CD4-positive, alpha-beta T cell treated with Interleukin-12 subunit alpha and Interleukin-12 subunit beta, for 1 hour (primary cell): ENCODE data around the gene GPSM1.

ENCODE experiments used
- DNase-seq: peaks from one replicate; pipeline ENCODE4 v3.0.0-alpha.2; 2020

The GPSM1 gene

DNA sequence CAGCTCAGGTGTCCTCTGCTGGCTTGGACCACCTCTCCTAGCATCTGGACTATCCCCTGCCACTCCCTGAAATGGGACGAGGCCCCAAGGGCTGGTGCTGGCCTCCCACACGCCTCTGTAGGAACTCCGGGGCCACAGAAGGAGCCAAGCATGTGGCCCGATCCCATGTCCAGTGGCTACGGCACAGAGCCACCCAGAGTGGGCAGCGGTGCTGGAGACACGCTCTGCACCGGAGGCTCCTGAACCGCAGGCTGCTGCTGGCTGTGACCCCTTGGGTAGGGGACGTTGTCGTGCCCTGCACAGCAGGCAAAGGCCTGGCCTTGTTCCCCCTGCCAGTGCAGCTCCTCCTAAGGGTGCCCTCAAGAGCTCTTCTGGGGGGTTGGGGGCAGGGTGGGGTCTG is 52.6 kb downstream of the GPSM1 start:
- no peak for DNase-seq

DNA sequence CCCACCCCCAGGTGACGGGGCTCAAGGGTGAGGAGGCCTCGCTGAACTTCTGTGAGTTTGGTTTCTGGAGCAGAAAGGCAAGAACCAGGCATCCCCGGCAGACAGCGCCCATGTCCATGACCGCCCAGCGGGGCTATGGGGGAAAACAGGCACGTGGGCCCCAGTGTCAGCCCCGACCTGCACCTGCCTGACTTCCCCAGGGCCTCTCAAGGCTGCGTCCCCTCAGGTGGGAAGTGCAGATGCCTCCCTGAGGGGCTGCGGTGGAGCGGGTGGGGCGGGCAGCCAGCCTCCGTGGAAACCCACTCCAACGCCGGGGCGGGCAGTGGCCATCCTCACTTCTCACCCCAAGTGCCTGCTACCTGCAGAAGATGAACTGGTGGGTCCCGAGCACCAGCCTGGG is 53.0 kb downstream of the GPSM1 start:
- no peak for DNase-seq

GRCh38 chr9:136381311-136381710 is 54.0 kb downstream of the GPSM1 start:
- no peak for DNase-seq

GRCh38 chr9:136381966-136382513 is 54.7 kb downstream of the GPSM1 start:
- DNase-seq, result no peak

DNA sequence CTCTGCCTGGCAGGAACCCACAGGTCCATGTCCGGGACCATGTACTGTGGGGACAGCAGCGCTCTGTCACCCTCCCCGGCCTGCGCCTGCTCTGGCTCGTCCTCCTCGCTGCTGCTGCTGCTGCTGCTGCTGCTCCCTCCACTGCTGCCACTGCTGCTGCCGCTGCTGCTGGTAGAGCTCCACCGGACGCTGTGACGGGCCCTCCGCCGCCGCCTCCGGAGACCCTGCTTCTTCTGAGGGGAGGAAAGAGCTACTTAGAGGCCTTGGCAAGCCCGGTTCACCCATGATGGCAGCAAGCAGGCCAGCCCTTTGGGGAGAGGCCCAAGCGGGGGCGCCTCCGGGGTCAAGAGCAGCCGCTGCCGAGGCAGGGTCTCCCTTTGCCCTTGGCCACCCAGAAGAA is 56.1 kb downstream of the GPSM1 start:
- no peak for DNase-seq

DNA sequence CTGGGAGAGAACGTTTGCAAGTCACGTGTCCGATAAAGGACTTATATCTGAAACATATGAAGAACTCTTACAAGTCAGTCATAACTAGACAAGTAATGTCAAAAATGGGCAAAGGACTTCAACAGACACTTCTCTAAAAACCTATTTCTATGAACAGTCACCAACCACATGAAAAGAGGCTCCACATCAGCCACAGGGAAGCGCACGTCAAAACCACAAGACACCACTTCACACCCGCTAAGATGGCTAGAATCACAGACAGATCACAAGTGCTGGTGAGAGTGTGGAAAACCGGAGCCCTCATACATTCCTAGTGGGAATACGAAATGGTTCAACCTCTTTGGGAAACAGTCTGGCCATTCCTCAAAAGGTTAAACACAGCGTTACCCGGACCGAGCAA is 57.7 kb downstream of the GPSM1 start:
- DNase-seq, result peak; percentile 47

DNA sequence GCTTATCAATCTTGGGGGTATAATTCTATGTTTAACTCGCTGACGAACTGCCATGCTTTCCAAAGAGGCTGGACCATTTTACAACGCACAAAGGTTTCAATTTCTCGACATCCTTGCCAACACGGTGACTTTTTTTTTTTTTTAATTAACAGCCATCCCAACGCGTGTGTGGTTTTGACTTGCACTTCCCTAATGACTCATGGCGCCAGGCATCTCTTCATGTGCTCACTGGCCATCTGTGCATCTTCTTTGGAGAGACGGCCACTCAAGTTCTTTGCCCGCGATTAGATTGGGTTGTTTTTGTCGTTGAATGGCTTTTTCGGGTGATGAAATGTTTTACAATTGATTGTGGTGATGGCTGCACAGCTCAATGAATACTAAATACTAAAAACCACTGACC is 58.7 kb downstream of the GPSM1 start:
- DNase-seq, result no peak

- no peak for DNase-seq
Observed at GRCh38 chr9:136387217-136387616, 59.9 kb downstream of the GPSM1 start.

DNA sequence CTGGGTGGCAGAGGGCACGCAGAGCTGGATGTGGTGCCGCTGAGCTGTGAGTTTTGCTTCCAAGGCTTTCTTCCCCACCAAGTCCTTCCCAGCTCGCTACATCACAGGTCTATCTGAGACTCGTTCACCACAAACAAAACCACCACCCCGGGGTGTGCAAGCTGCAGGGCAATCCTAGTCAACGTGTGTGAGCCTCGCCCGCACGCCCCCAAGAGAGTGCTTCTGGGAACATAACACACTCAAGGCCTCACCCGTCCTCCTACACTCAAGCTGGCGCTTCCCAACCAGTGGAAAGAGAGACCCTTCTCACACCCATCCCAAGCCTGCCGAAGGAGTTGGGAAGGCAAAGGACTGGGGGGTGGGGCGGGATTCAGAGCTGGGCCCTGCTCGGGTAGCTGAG is 62.1 kb downstream of the GPSM1 start:
- no peak for DNase-seq

GRCh38 chr9:136391737-136392537 is 64.6 kb downstream of the GPSM1 start:
- no peak for DNase-seq

GRCh38 chr9:136392538-136393449 is 65.5 kb downstream of the GPSM1 start:
- no peak for DNase-seq

- DNase-seq, result no peak
Observed at GRCh38 chr9:136393531-136393930, 66.2 kb downstream of the GPSM1 start.

- no peak for DNase-seq
Observed at GRCh38 chr9:136394312-136395019, 67.1 kb downstream of the GPSM1 start.

GRCh38 chr9:136395020-136395340 is 67.6 kb downstream of the GPSM1 start:
- no peak for DNase-seq

GRCh38 chr9:136395345-136396218 is 68.2 kb downstream of the GPSM1 start:
- no peak for DNase-seq

- DNase-seq, result no peak
Observed at GRCh38 chr9:136396219-136396515, 68.8 kb downstream of the GPSM1 start.

DNA sequence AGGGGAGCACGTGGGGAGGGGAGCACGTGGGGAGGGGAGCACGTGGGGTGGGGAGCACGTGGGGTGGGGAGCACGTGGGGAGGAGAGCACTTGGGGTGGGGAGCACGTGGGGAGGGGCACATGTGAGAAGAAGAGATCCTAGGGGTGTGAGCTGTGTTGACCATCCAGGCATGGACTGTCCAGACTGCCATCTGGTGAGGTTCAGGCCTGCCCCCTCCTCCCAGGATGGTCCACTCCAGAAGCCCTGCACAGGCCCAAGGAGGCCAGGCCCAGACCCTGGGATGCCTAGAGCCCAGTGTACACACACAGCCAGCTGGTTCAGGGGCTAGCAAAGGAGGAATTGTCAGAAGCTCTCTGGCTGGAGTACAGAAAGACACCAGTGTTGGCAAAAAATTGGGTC is 70.3 kb downstream of the GPSM1 start:
- no peak for DNase-seq

- DNase-seq, result no peak
Observed at GRCh38 chr9:136398286-136398685, 70.9 kb downstream of the GPSM1 start.

GRCh38 chr9:136399176-136400037 is 72.1 kb downstream of the GPSM1 start:
- peak; percentile 53 for DNase-seq

DNA sequence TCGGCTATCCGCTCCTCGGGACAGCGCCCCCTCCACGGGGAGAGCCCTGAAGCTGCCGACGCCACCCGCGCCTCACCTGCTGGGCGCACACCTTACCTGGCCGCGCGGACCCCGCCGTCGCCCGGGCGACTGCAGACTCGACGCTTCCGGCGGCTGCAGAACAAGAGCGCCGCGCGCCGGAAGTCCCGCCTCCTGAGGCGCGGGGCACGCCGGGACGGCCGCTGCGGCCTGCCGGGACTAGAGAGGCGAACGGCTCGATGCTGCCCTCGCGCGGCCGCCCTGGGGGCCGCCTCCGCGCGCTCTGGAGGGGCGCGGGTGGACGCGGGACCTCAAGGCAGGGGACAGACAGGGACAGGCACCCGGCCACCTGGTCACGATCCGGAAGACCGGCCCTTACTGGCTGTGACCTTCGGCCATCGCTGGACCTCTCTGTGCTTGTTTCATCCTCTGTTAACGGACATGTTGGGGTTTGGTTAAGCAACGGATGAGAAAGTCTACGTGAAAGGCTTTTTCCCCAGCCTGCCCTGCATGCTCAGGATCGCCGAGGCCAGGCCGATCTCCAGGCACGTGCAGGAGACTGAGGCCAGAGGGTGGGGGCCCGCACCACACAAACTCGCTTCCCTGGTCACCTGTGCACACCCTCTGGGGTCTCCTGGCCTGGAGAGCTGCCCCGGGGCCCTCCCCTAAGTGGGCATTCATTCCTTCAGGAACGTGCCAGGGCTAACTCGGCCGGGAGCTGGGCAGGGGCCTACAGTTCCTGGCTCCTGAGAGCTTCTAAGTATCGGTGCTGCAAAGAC is 72.9 kb downstream of the GPSM1 start, which contains the start of gene SNAPC4:
TSS of gene SNAPC4 (minus strand) at position 133 of the 797 bp plus-strand sequence. CDS start 1,742 bp downstream, outside the sequence.
- DNase-seq, result peak; percentile 90
